Measurements from ENCODE around the gene POF1B.

DNA sequence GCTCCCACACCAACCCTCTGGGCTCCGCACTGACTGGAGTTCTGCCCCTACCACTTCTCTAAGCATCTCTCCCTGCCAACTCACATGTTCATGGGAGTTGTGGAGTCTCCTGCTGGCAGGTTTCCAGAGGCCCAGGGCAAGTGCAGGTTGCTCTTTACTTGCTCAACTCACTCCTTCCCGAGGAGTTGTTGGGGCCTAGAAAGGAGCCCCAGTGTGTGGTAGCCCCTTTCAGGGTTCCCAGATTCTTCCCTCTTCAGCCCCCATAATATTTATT is 52.5 kb downstream of the POF1B start:
- TF ChIP-seq CTCF (IDR thresholded peaks at IDR 0.05; ENCODE audit: low read depth, low read length) (no peak), EZH2phosphoT487 (IDR thresholded peaks at IDR 0.05; ENCODE audit: low read depth) (no peak)
